Fibroblast of lung (primary cell): ENCODE data around the gene UBE3C. TPM values are rescaled to one million over a fixed set of nuclear protein-coding genes. Genes with fewer than 3 reads are reported as not detected.

Source experiments
- DNase-seq, 2 donors: peaks; one replicate each; pipeline versions ENCODE4 v3.0.0 to v3.0.0-alpha.2; 2010; ENCODE audit warnings: low read depth in 2 of 2
- H2AFZ ChIP-seq: 2 replicates; pipeline ENCODE4 v1.5.1; 2012; ENCODE audit warnings: low read length, control low read depth, inconsistent platforms
- H3K27ac ChIP-seq: 2 replicates; pipeline ENCODE4 v1.5.1; 2011; ENCODE audit warnings: low read length, control low read depth; ENCODE audit not compliant: insufficient read depth
- H3K27me3 ChIP-seq: 2 replicates; pipeline ENCODE4 v1.5.1; 2011; ENCODE audit warnings: mild to moderate bottlenecking, low read length; ENCODE audit not compliant: control insufficient read depth, insufficient read depth
- H3K36me3 ChIP-seq: 2 replicates; pipeline ENCODE4 v1.5.1; 2011; ENCODE audit warnings: low read length; ENCODE audit not compliant: control insufficient read depth, insufficient read depth
- H3K4me1 ChIP-seq: 2 replicates; pipeline ENCODE4 v1.5.1; 2011; ENCODE audit warnings: low read length; ENCODE audit not compliant: control insufficient read depth, insufficient read depth; ENCODE audit errors: extremely low read depth
- H3K4me2 ChIP-seq: 2 replicates; pipeline ENCODE4 v1.5.1; 2011; ENCODE audit warnings: low read length, control low read depth; ENCODE audit not compliant: insufficient read depth; ENCODE audit errors: extremely low read depth
- H3K4me3 ChIP-seq, 4 experiments: fragments of 200-600 bp in 1 of 4; sonication (generic) in 1 of 4; replicated peaks in 1 of 4; 2 replicates each; pipeline ENCODE4 v1.5.1; 2011 to 2016; ENCODE audit warnings: low read length in 4 of 4, low read depth in 3 of 4, mild to moderate bottlenecking in 3 of 4, control low read depth in 2 of 4, inconsistent platforms in 1 of 4, mixed read lengths in 1 of 4; ENCODE audit not compliant: insufficient read depth in 1 of 4; ENCODE audit errors: control extremely low read depth in 1 of 4
- H3K79me2 ChIP-seq: 2 replicates; pipeline ENCODE4 v1.5.1; 2012; ENCODE audit warnings: mild to moderate bottlenecking, low read length, inconsistent platforms; ENCODE audit not compliant: control insufficient read depth, insufficient read depth
- H3K9ac ChIP-seq: 2 replicates; pipeline ENCODE4 v1.5.1; 2011; ENCODE audit warnings: mild to moderate bottlenecking, low read length, control low read depth; ENCODE audit not compliant: insufficient read depth
- H3K9me3 ChIP-seq: 2 replicates; pipeline ENCODE4 v1.5.1; 2012; ENCODE audit warnings: low read depth, low read length; ENCODE audit not compliant: control insufficient read depth, insufficient read depth
- H4K20me1 ChIP-seq: 2 replicates; pipeline ENCODE4 v1.5.1; 2011; ENCODE audit warnings: low read length; ENCODE audit not compliant: control insufficient read depth, insufficient read depth; ENCODE audit errors: extremely low read depth
- CTCF ChIP-seq, 2 donors: IDR thresholded peaks in 1 of 2; conservative IDR thresholded peaks in 1 of 2; 1 replicate in 1 of 2; 2 replicates in 1 of 2; pipeline ENCODE4 v1.5.1; 2011 to 2012; ENCODE audit warnings: low read length in 2 of 2, control low read depth in 1 of 2, inconsistent platforms in 1 of 2, low read depth in 1 of 2, mild to moderate bottlenecking in 1 of 2
- EZH2 ChIP-seq: IDR thresholded peaks from 2 replicates; pipeline ENCODE4 v1.5.1; 2012; ENCODE audit warnings: low read length, control low read depth, mild to moderate bottlenecking; ENCODE audit errors: missing control alignments
- polyA plus RNA-seq, 2 donors: library from polyadenylated mRNA; depleted of rRNA in 1 of 2; stranded (reverse) in 1 of 2; unstranded in 1 of 2; fragments of >200 nt; gene quantifications; 2 replicates each; pipeline ENCODE4 v1.2.1, GENCODE V29; 2011 to 2012; ENCODE audit warnings: missing spikeins in 1 of 2
- total RNA-seq: library from RNA; depleted of rRNA; stranded (reverse); fragments of >200 nt; gene quantifications from 2 replicates; pipeline ENCODE4 v1.2.1, GENCODE V29; 2014

The UBE3C gene
- total and polyA plus RNA-seq, 2 donors (not counting 1 experiment from before 2014, with no cell fraction given) = 76.2 to 91.0 TPM

- Histone ChIP-seq H3K79me2 (no peaks in the 10 kb centered on the region), H3K27me3 (no peaks in the 10 kb centered on the region), H3K4me2 (no peak overlapping the region), H3K4me1 (no peaks in the 10 kb centered on the region), H4K20me1 (no peaks in the 10 kb centered on the region), H3K36me3 (no peaks in the 10 kb centered on the region), H3K9me3 (no peaks in the 10 kb centered on the region), H2AFZ (no peak overlapping the region), H3K27ac (no peak overlapping the region), H3K4me3 (no peak overlapping the region), H3K9ac (no peak overlapping the region)
- TF ChIP-seq CTCF (conservative IDR thresholded peaks at IDR 0.05 in 1 of 2, IDR thresholded peaks at IDR 0.05 in 1 of 2; ENCODE audit: low read depth in 1 of 2, low read length in 2 of 2) = no peak
- TF ChIP-seq EZH2 = no peak
- no peak for DNase-seq
These were observed 145.7 kb downstream of the UBE3C start for GRCh38 chr7:157284229-157285014.

GRCh38 chr7:157291404-157292080, 152.8 kb downstream of the UBE3C start:
- Histone ChIP-seq H3K4me2 (no peak overlapping the region), H4K20me1 (no peaks in the 10 kb centered on the region), H3K9ac (no peak overlapping the region), H3K27me3 (no peaks in the 10 kb centered on the region), H3K4me1 (no peaks in the 10 kb centered on the region), H3K9me3 (no peaks in the 10 kb centered on the region), H3K27ac (no peak overlapping the region), H2AFZ (no peak overlapping the region), H3K36me3 (no peaks in the 10 kb centered on the region), H3K79me2 (no peaks in the 10 kb centered on the region), H3K4me3 (no peak overlapping the region)
- no peak for TF ChIP-seq EZH2
- no peak for TF ChIP-seq CTCF (conservative IDR thresholded peaks at IDR 0.05 in 1 of 2, IDR thresholded peaks at IDR 0.05 in 1 of 2; ENCODE audit: low read depth in 1 of 2, low read length in 2 of 2)
- DNase-seq = no peak

- no peak for TF ChIP-seq CTCF (conservative IDR thresholded peaks at IDR 0.05 in 1 of 2, IDR thresholded peaks at IDR 0.05 in 1 of 2; ENCODE audit: low read depth in 1 of 2, low read length in 2 of 2)
- no peak for TF ChIP-seq EZH2
- Histone ChIP-seq H3K27ac (no peak overlapping the region), H3K4me3 (no peak overlapping the region), H4K20me1 (no peaks in the 10 kb centered on the region), H2AFZ (no peak overlapping the region), H3K36me3 (no peaks in the 10 kb centered on the region), H3K79me2 (no peaks in the 10 kb centered on the region), H3K4me2 (no peak overlapping the region), H3K4me1 (no peaks in the 10 kb centered on the region), H3K27me3 (no peaks in the 10 kb centered on the region), H3K9me3 (no peaks in the 10 kb centered on the region), H3K9ac (no peak overlapping the region)
- no peak for DNase-seq
These were observed 153.5 kb downstream of the UBE3C start for GRCh38 chr7:157292258-157292657.
